ENCODE measurements around the gene ANKS6.
"Not testable (repeated sequence)": the region's sequence is repeated elsewhere in the genome, so short reads cannot be mapped to it uniquely, and the experiment has no call there.

The ANKS6 gene

DNA sequence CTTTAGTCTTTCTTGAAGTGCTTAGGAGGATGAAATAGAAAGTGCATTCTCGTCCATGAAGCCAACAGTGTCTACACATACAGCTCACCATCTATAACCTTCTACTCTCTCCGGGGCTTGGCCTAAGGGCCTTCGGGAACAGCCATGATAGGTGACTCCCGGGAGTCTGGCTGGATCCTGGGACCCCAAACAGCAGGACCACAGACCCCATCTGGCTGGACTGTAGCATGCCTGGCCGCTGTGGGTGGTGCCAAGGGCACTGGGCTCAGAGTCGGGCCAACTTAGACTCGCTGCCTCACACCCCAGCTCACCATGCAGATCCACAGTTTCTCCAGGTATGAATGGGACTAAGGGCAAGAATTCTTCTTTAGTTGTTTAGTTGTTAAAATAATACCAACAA lies 104.0 kb downstream of the ANKS6 start:
- no peak for DNase-seq

DNA sequence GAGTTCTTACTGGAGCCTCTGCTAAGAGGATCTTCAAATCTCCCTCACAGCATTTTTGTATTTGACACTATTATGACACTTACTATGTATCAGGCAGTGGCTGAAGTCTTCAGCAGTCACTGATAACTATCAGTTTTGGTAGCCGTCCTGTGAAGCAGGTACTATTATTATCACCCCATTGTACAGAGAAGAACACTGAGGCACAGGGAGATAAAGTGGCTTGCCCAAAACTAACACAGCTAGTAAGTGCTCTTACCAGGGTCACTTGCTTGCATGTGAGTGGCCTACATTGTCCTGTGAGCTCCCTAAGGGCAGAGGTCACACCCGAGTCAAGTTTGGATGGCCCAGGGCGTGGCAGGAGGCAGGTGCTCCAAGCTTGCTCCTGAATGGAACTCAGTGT lies 104.5 kb downstream of the ANKS6 start:
- no peak for DNase-seq

DNA sequence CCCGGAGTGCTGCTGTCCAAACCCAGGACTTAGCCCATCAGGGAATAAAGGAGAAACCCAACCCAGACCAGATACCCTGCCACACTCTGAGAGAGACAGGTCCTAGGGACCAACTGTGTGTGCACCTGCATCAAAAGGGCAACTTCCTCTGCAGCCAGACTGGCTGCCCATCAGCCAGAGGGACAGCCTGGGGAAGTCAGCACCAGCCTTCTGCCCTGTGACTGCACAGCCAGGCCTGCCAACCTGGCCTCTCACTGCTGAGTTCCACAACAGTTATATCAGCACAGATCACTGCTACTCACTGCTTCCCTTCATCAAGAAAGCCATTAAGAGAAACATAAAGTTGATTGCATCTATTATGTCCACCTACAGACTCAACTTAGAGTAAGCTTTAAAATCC lies 105.7 kb downstream of the ANKS6 start:
- DNase-seq: no peak

DNA sequence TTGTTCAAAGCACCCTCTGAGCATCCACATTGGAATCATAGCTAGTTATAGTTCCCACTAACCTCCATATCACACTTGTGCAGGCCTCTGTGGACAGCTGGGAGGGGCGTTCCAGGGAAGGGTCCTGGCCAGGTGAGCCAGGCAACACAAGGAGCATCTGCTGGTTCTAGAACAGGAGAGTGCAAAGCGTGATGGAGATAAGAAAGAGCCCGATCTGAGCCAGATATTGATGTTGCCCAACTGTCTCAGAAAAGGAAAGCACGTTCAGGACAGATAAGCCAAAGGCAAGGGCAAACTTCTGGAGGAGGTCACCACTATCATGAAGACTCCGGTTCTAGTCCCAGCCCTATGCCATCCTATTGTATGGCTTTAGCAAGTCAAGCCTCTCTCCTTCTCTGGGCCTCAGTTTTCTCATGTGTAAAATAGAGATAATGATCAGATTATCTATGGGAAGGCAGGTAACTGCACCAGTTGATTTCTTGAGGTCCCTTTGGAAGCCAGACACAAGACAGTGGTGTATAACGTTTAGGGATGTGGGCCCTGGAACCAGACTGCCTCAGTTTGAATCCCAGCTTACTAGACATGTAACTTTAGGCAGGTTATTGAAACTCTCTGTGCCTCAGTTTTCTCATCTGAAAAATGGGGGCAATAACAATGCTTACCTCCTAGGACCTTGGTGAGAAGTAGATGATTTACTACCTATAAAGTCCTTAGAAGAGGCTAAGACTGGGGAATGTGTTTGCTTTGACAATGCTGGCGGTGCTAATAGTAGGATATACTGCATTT lies 107.5 kb downstream of the ANKS6 start:
- DNase-seq: no peak

DNA sequence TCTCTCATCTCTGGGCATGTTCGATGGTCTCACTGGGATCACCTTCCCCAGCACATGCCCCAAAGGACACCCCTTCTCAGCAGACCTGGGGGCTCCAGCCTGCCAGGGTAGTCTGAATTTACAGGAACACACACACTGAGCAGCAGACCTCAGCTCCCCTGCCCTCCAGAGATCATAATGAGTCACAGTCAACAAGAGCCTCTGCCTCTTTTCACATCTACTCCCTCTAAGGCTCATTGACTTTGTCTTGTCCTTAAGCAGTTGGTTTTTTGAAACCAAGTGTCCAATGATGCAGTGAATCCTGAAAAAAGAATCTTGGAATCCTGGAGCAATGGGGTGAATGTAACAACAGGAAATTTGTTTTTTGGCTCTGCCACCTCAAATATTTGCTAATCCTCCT lies 108.4 kb downstream of the ANKS6 start:
- DNase-seq: no peak

DNA sequence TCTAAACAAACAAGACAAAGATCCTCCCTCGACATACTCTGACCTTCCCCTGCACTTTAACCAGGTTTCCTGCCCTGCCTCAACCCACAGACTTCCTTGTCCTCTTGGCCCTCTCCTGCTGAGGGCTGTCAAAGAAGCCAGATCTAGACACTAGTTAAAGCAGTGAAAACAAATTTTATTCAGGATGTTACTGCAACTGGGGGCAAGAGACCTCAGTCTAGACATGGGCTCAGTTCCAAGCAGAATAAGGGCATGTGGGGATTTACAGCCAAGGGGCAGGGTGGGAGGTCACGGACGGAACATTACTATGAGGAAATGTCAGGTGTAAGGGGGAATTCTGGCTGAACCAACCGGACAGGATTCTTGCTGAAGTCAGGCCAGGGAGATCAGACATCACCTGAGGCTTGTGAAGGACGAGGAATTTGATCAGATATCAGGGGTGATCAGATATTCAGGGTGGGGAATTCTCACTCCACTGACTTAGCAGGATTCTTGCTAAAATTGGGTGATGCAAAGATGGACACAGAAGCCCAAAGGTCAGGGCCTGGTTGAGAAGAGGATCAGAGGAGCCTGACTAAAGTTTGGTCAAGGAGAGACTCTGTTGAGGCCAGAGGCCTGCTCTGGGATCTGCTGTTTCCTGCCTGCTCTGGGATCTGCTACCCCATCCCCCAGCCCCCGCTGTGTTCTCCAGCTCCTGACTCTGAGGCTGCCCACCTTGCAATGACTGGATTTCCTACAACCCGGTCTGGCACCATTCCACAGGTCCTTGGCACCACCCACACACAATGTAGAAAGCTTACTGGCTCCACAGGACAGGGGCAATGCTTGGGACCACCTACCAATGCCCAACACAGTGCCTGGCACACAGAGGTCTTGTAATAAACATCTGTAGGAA lies 109.1 kb downstream of the ANKS6 start:
- DNase-seq: no peak

DNA sequence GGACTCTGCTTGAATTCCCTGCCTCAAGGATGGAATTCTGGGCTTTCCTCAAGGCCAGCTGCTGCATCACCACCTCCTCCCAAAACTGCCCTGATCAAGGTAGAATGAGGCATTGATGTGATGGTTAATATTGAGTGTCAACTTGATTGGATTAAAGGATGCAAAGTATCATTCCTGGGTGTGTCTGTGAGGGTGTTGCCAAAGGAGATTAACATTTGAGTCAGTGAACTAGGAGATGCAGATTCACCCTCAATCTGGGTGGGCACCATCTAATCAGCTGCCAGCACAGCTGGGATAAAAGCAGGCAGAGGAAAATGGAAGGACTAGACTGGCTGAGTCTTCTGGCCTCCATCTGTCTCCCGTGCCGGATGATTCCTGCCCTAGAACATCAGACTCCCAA lies 111.5 kb downstream of the ANKS6 start:
- DNase-seq: not testable (repeated sequence)
